Chondrocyte (in vitro differentiated cells): ENCODE measurements around the gene FRMD3. TPM values are rescaled to one million over a fixed set of nuclear protein-coding genes. Genes with fewer than 3 reads are reported as not detected.

Experiments
- DNase-seq: peaks from one replicate; pipeline ENCODE4 v3.0.0; 2021; ENCODE audit warnings: mixed read lengths, low spot score
- H3K27ac Mint-ChIP-seq: one replicate; pipeline ENCODE4 v1.8.0; 2021; ENCODE audit warnings: mild to moderate bottlenecking, moderate library complexity, mixed read lengths; ENCODE audit not compliant: unreplicated experiment
- H3K27me3 Mint-ChIP-seq: 2 replicates; pipeline ENCODE4 v1.8.0; 2021; ENCODE audit warnings: low read depth, mixed read lengths
- H3K36me3 Mint-ChIP-seq: 2 replicates; pipeline ENCODE4 v1.8.0; 2021; ENCODE audit warnings: low read depth, mixed read lengths
- H3K4me1 Mint-ChIP-seq: 2 replicates; pipeline ENCODE4 v1.8.0; 2021; ENCODE audit warnings: low read depth, mild to moderate bottlenecking, mixed read lengths
- H3K4me3 Mint-ChIP-seq: one replicate; pipeline ENCODE4 v1.8.0; 2021; ENCODE audit warnings: mild to moderate bottlenecking, moderate library complexity, mixed read lengths; ENCODE audit not compliant: unreplicated experiment
- H3K9me3 Mint-ChIP-seq: 2 replicates; pipeline ENCODE4 v1.8.0; 2021; ENCODE audit warnings: low read depth, mixed read lengths
- CTCF ChIP-seq: fragments of 200-600 bp; sonication (generic); IDR thresholded peaks from 2 replicates; pipeline ENCODE4 v1.5.0; 2021; ENCODE audit warnings: antibody characterized with exemption, mild to moderate bottlenecking, moderate library complexity
- total RNA-seq: library from RNA; stranded (reverse); gene quantifications from 3 replicates; pipeline ENCODE4 v1.2.1, GENCODE V29; 2021

The FRMD3 gene
- total RNA-seq, 1 donor from 2014 or later: 1.1 TPM

- H3K36me3 Mint-ChIP-seq: no peaks in the 10 kb centered on the region
- no peak for DNase-seq
- H3K9me3 Mint-ChIP-seq: no peaks in the 10 kb centered on the region
- no peak overlapping the region for H3K4me3 Mint-ChIP-seq
- H3K4me1 Mint-ChIP-seq: peaks cover 8% of the 10 kb centered on the region
- TF ChIP-seq CTCF: no peak
- H3K27me3 Mint-ChIP-seq: no peaks in the 10 kb centered on the region
- H3K27ac Mint-ChIP-seq: no peak overlapping the region
Observed at GRCh38 chr9:83240671-83241070, 297.5 kb downstream of the FRMD3 start.

- H3K9me3 Mint-ChIP-seq: no peaks in the 10 kb centered on the region
- no peak overlapping the region for H3K4me3 Mint-ChIP-seq
- TF ChIP-seq CTCF: no peak
- no peak for DNase-seq
- no peak overlapping the region for H3K27ac Mint-ChIP-seq
- no peaks in the 10 kb centered on the region for H3K27me3 Mint-ChIP-seq
- H3K4me1 Mint-ChIP-seq: peaks cover 8% of the 10 kb centered on the region
- H3K36me3 Mint-ChIP-seq: no peaks in the 10 kb centered on the region
Observed at GRCh38 chr9:83239747-83240146, 298.5 kb downstream of the FRMD3 start.

- Mint-ChIP-seq H3K36me3 (no peaks in the 10 kb centered on the region), H3K4me1 (peaks cover 8% of the 10 kb centered on the region), H3K9me3 (no peaks in the 10 kb centered on the region), H3K27me3 (no peaks in the 10 kb centered on the region), H3K4me3 (no peak overlapping the region), H3K27ac (no peak overlapping the region)
- DNase-seq: no peak
- TF ChIP-seq CTCF: no peak
Observed at GRCh38 chr9:83238871-83239640, 299.1 kb downstream of the FRMD3 start.

- no peak for TF ChIP-seq CTCF
- no peak overlapping the region for H3K4me3 Mint-ChIP-seq
- H3K4me1 Mint-ChIP-seq: peaks cover 8% of the 10 kb centered on the region
- no peaks in the 10 kb centered on the region for H3K9me3 Mint-ChIP-seq
- no peak overlapping the region for H3K27ac Mint-ChIP-seq
- no peaks in the 10 kb centered on the region for H3K27me3 Mint-ChIP-seq
- DNase-seq: no peak
- no peaks in the 10 kb centered on the region for H3K36me3 Mint-ChIP-seq
Observed at GRCh38 chr9:83236029-83236696, 302.0 kb downstream of the FRMD3 start.

GRCh38 chr9:83235526-83235925 is 302.7 kb downstream of the FRMD3 start:
- no peak for DNase-seq
- Mint-ChIP-seq H3K27me3 (no peaks in the 10 kb centered on the region), H3K36me3 (no peaks in the 10 kb centered on the region), H3K9me3 (peaks cover 1% of the 10 kb centered on the region), H3K4me3 (no peak overlapping the region), H3K27ac (no peak overlapping the region), H3K4me1 (peaks cover 8% of the 10 kb centered on the region)
- no peak for TF ChIP-seq CTCF
